SK-N-SH treated with all-trans-retinoic acid at 6 μM for 48 hours (cell line): ENCODE data around the gene RFFL.

Source experiments
- ATAC-seq: fragments of 200-7000 bp; cut with Tn5 transposase; 3 replicates; pipeline ENCODE4 v1.9.1; 2020; ENCODE audit warnings: mild to moderate bottlenecking, moderate library complexity
- ARNTL ChIP-seq: fragments of 450-650 bp; formaldehyde crosslinking; IDR thresholded peaks from 2 replicates; pipeline ENCODE4 v1.5.0; 2020; ENCODE audit warnings: low read depth, mild to moderate bottlenecking, moderate library complexity, borderline replicate concordance
- BACH2 ChIP-seq: fragments of 250-450 bp; sonication (Bioruptor Pico); IDR thresholded peaks from 2 replicates; pipeline ENCODE4 v1.9.0; 2021; ENCODE audit warnings: mild to moderate bottlenecking, borderline replicate concordance
- ESRRG ChIP-seq: fragments of 250-450 bp; sonication (Bioruptor Pico); IDR thresholded peaks from 2 replicates; pipeline ENCODE4 v1.6.1; 2021; ENCODE audit warnings: mild to moderate bottlenecking
- GLIS3 ChIP-seq: fragments of 250-450 bp; sonication (Bioruptor Pico); IDR thresholded peaks from 2 replicates; pipeline ENCODE4 v1.5.0; 2020; ENCODE audit warnings: mild to moderate bottlenecking, moderate library complexity
- OSR1 ChIP-seq: fragments of 250-450 bp; sonication (Bioruptor Pico); IDR thresholded peaks from 2 replicates; pipeline ENCODE4 v1.8.0; 2022; ENCODE audit warnings: moderate library complexity, mild to moderate bottlenecking, inconsistent platforms
- PPARA ChIP-seq: fragments of 250-450 bp; sonication (Bioruptor Pico); IDR thresholded peaks from 2 replicates; pipeline ENCODE4 v1.5.0; 2020; ENCODE audit warnings: mild to moderate bottlenecking, borderline replicate concordance
- RARB ChIP-seq: fragments of 250-450 bp; sonication (Bioruptor Pico); IDR thresholded peaks from 2 replicates; pipeline ENCODE4 v1.8.0; 2021; ENCODE audit warnings: mild to moderate bottlenecking, moderate library complexity
- SNAI2 ChIP-seq: fragments of 250-450 bp; sonication (Bioruptor Pico); IDR thresholded peaks from 2 replicates; pipeline ENCODE4 v1.5.0; 2020; ENCODE audit warnings: mild to moderate bottlenecking, moderate library complexity
- TCF4 ChIP-seq: fragments of 250-450 bp; sonication (Bioruptor Pico); IDR thresholded peaks from 2 replicates; pipeline ENCODE4 v1.8.0; 2021; ENCODE audit warnings: mild to moderate bottlenecking, moderate library complexity, borderline replicate concordance
- TOX ChIP-seq: fragments of 250-450 bp; sonication (Bioruptor Pico); IDR thresholded peaks from 2 replicates; pipeline ENCODE4 v1.8.0; 2021; ENCODE audit warnings: mild to moderate bottlenecking, moderate library complexity, borderline replicate concordance
- ZC3H10 ChIP-seq: fragments of 250-450 bp; sonication (Bioruptor Pico); IDR thresholded peaks from 2 replicates; pipeline ENCODE4 v1.5.1; 2021; ENCODE audit warnings: mild to moderate bottlenecking, moderate library complexity
- ZFP3 ChIP-seq: fragments of 250-450 bp; sonication (Bioruptor Pico); IDR thresholded peaks from 2 replicates; pipeline ENCODE4 v1.5.0; 2020; ENCODE audit warnings: mild to moderate bottlenecking, moderate library complexity
- ZFP30 ChIP-seq: fragments of 450-650 bp; formaldehyde crosslinking; IDR thresholded peaks from 2 replicates; pipeline ENCODE4 v1.5.0; 2022; ENCODE audit warnings: mild to moderate bottlenecking, moderate library complexity
- ZNF565 ChIP-seq: fragments of 450-650 bp; formaldehyde crosslinking; conservative IDR thresholded peaks from 2 replicates; pipeline ENCODE4 v1.5.0; 2020; ENCODE audit warnings: low read depth, mild to moderate bottlenecking, moderate library complexity
- ZNF70 ChIP-seq: fragments of 450-650 bp; formaldehyde crosslinking; IDR thresholded peaks from 2 replicates; pipeline ENCODE4 v1.5.0; 2020; ENCODE audit warnings: mild to moderate bottlenecking, moderate library complexity
- ZNF8 ChIP-seq: fragments of 450-650 bp; formaldehyde crosslinking; IDR thresholded peaks from 2 replicates; pipeline ENCODE4 v1.5.0; 2020; ENCODE audit warnings: mild to moderate bottlenecking, moderate library complexity
- TF ChIP-seq, protein P1 (sequence below): fragments of 250-450 bp; sonication (Bioruptor Pico); IDR thresholded peaks from 2 replicates; pipeline ENCODE4 v1.5.1; 2020; ENCODE audit warnings: low read depth, mild to moderate bottlenecking, moderate library complexity
- TF ChIP-seq, protein P2 (sequence below): fragments of 250-450 bp; sonication (Bioruptor Pico); IDR thresholded peaks from 2 replicates; pipeline ENCODE4 v1.5.0; 2020; ENCODE audit warnings: mild to moderate bottlenecking, moderate library complexity
- TF ChIP-seq, protein P3 (sequence below): fragments of 250-450 bp; sonication (Bioruptor Pico); IDR thresholded peaks from 2 replicates; pipeline ENCODE4 v1.5.1; 2021; ENCODE audit warnings: mild to moderate bottlenecking, moderate library complexity
- TF ChIP-seq, protein P4 (sequence below): fragments of 250-450 bp; sonication (Bioruptor Pico); IDR thresholded peaks from 2 replicates; pipeline ENCODE4 v1.8.0; 2021; ENCODE audit warnings: low read depth, mild to moderate bottlenecking, moderate library complexity, borderline replicate concordance

RFFL gene

DNA sequence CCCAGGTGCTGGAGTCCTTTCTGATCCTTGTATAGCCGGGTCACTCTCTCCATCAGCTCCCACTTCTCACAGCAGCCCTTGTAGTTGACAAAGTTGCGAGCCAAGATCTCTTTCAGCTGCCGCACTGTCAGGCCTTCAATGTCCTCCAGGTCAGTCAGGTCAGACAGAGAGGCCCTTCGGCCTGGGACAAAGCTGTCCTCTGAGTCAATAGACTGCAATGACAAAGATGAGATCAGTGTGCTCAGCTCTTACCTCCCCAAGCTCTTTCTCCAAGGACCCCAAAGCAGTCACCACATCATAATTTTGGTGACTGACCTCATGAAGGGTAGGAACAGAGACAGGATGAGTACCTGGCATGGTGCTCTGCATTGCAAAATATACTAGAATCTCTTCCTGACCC is 47.1 kb downstream of the RFFL start:
- TF ChIP-seq BACH2 = no peak
- TF ChIP-seq, protein P1, sequence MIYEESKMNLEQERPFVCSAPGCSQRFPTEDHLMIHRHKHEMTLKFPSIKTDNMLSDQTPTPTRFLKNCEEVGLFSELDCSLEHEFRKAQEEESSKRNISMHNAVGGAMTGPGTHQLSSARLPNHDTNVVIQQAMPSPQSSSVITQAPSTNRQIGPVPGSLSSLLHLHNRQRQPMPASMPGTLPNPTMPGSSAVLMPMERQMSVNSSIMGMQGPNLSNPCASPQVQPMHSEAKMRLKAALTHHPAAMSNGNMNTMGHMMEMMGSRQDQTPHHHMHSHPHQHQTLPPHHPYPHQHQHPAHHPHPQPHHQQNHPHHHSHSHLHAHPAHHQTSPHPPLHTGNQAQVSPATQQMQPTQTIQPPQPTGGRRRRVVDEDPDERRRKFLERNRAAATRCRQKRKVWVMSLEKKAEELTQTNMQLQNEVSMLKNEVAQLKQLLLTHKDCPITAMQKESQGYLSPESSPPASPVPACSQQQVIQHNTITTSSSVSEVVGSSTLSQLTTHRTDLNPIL (CRISPR knock-in tag) = no peak
- TF ChIP-seq ZNF8 (CRISPR knock-in tag) = no peak
- no peak for TF ChIP-seq RARB (CRISPR knock-in tag)
- TF ChIP-seq ZNF565 (CRISPR knock-in tag) = no peak
- no peak for TF ChIP-seq ZFP30
- TF ChIP-seq ZC3H10 = no peak
- TF ChIP-seq, protein P2, sequence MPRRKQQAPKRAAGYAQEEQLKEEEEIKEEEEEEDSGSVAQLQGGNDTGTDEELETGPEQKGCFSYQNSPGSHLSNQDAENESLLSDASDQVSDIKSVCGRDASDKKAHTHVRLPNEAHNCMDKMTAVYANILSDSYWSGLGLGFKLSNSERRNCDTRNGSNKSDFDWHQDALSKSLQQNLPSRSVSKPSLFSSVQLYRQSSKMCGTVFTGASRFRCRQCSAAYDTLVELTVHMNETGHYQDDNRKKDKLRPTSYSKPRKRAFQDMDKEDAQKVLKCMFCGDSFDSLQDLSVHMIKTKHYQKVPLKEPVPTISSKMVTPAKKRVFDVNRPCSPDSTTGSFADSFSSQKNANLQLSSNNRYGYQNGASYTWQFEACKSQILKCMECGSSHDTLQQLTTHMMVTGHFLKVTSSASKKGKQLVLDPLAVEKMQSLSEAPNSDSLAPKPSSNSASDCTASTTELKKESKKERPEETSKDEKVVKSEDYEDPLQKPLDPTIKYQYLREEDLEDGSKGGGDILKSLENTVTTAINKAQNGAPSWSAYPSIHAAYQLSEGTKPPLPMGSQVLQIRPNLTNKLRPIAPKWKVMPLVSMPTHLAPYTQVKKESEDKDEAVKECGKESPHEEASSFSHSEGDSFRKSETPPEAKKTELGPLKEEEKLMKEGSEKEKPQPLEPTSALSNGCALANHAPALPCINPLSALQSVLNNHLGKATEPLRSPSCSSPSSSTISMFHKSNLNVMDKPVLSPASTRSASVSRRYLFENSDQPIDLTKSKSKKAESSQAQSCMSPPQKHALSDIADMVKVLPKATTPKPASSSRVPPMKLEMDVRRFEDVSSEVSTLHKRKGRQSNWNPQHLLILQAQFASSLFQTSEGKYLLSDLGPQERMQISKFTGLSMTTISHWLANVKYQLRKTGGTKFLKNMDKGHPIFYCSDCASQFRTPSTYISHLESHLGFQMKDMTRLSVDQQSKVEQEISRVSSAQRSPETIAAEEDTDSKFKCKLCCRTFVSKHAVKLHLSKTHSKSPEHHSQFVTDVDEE (CRISPR knock-in tag) = no peak
- no peak for TF ChIP-seq ARNTL (CRISPR knock-in tag)
- TF ChIP-seq ESRRG (CRISPR knock-in tag) = no peak
- no peak for TF ChIP-seq TOX
- TF ChIP-seq, protein P3, sequence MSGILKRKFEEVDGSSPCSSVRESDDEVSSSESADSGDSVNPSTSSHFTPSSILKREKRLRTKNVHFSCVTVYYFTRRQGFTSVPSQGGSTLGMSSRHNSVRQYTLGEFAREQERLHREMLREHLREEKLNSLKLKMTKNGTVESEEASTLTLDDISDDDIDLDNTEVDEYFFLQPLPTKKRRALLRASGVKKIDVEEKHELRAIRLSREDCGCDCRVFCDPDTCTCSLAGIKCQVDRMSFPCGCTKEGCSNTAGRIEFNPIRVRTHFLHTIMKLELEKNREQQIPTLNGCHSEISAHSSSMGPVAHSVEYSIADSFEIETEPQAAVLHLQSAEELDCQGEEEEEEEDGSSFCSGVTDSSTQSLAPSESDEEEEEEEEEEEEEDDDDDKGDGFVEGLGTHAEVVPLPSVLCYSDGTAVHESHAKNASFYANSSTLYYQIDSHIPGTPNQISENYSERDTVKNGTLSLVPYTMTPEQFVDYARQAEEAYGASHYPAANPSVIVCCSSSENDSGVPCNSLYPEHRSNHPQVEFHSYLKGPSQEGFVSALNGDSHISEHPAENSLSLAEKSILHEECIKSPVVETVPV (CRISPR knock-in tag) = no peak
- TF ChIP-seq ZFP3 (CRISPR knock-in tag) = no peak
- TF ChIP-seq, protein P4, sequence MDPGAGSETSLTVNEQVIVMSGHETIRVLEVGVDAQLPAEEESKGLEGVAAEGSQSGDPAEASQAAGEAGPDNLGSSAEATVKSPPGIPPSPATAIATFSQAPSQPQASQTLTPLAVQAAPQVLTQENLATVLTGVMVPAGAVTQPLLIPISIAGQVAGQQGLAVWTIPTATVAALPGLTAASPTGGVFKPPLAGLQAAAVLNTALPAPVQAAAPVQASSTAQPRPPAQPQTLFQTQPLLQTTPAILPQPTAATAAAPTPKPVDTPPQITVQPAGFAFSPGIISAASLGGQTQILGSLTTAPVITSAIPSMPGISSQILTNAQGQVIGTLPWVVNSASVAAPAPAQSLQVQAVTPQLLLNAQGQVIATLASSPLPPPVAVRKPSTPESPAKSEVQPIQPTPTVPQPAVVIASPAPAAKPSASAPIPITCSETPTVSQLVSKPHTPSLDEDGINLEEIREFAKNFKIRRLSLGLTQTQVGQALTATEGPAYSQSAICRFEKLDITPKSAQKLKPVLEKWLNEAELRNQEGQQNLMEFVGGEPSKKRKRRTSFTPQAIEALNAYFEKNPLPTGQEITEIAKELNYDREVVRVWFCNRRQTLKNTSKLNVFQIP (CRISPR knock-in tag) = no peak
- TF ChIP-seq, all 23 proteins: peak for 0
- ATAC-seq = no peak

DNA sequence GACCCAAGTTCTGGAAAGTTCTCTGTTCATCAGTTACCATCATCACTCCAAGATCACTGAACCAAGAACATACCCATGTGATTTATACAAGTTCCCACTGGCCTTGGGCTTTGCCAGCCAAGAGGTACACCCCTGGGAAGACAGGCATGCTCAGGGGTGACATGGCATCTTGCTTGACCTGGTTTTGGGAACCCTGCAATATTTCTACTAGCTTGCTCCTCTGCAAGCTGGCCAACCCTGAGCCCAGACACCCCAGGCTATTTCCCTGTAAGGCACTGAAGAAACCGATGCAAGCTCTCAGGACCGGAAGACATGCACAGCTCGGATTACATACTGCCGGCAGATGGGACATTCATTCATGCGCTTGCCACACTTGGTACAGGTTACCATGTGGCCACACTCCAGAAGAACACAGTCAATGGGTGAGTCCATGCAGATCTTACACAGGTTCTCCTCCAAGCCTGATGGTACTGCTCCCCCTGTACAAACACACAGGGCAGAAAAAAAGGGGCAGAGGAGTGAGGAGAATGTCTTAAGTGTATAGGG is 51.8 kb downstream of the RFFL start:
- TF ChIP-seq, protein P4 (CRISPR knock-in tag) = no peak
- TF ChIP-seq OSR1 (CRISPR knock-in tag) (no peak), ZNF8 (CRISPR knock-in tag) (no peak), PPARA (CRISPR knock-in tag) (no peak)
- TF ChIP-seq, all 23 proteins: peak for 0
- no peak for ATAC-seq

DNA sequence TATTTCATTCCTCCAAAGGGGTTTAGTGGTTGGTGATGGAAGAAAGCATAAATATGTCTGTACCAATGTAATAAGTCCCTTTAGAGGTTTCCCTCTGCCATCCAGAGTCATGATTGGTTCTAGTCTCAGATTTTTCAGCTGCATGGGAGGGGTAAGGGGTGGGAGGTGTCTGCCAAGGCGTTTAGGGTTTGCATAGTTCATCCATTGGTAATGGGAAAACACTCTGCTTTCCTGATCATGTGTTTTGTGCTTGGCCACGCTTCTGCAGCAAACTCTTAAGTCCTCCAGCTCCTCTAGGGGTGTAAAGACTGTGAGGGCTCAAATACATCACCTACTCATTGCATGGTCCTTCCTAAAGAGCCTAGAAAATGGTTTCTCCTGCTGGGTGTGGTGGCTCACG is 53.4 kb downstream of the RFFL start:
- TF ChIP-seq TCF4 (CRISPR knock-in tag) (no peak), ZFP30 (no peak), ZNF70 (no peak), GLIS3 (CRISPR knock-in tag) (no peak), ZC3H10 (no peak), PPARA (CRISPR knock-in tag) (no peak), ZNF565 (CRISPR knock-in tag) (no peak)
- no peak for ATAC-seq

DNA sequence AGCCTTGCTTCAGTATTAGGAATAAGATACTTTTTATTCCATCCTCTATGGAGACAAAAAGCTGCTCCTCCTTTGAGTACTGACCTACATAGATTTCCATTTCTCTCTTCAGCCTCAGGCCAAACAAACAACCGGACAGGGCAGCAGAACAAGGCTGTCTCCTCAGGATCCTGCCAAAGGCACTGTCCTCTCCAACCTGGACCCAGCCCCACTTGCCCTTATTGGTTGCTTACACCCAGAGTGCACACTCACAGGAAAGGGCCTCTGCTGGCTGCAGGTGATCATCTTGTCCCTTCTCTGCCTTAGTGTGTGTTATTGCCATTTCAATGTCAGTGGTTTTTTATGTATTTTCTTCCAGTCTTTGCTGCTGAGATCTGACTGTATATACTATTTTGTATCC is 56.5 kb downstream of the RFFL start:
- no peak for TF ChIP-seq SNAI2
- no peak for TF ChIP-seq ZFP30
- ATAC-seq = no peak
